Heart left ventricle (tissue), 16 donors: ENCODE data around the gene SMC5. TPM values are rescaled to one million over a fixed set of nuclear protein-coding genes. Genes with fewer than 3 reads are reported as not detected.
"Not testable (repeated sequence)": the region's sequence is repeated elsewhere in the genome, so short reads cannot be mapped to it uniquely, and the experiment has no call there.

Experiments
- ATAC-seq, 4 donors: fragments of 200-7000 bp; cut with Tn5 transposase; one replicate each; pipeline ENCODE4 v1.9.1; 2020 to 2022; ENCODE audit warnings: moderate library complexity in 4 of 4, mild to moderate bottlenecking in 3 of 4, moderate number of reproducible peaks in 1 of 4
- DNase-seq, 5 donors: peaks; one replicate each; pipeline ENCODE4 v3.0.0-alpha.2; 2020
- H3K27ac ChIP-seq, 12 donors: fragments of 200-600 bp; sonication (generic) in 4 of 12; one replicate each; pipeline versions ENCODE4 v1.5.0 to v1.8.0; 2016 to 2022; ENCODE audit warnings: mild to moderate bottlenecking in 2 of 12
- H3K27me3 ChIP-seq, 9 donors: fragments of 200-600 bp; sonication (generic) in 2 of 9; one replicate each; pipeline versions ENCODE4 v1.5.1 to v1.8.0; 2016 to 2022; ENCODE audit warnings: mild to moderate bottlenecking in 3 of 9
- H3K36me3 ChIP-seq, 9 donors: fragments of 200-600 bp; sonication (generic) in 2 of 9; one replicate each; pipeline versions ENCODE4 v1.5.0 to v1.8.0; 2018 to 2022; ENCODE audit warnings: mild to moderate bottlenecking in 2 of 9
- H3K4me1 ChIP-seq, 12 donors: fragments of 200-600 bp; sonication (generic) in 4 of 12; one replicate each; pipeline versions ENCODE4 v1.5.0 to v1.8.0; 2016 to 2022; ENCODE audit warnings: mild to moderate bottlenecking in 3 of 12
- H3K4me3 ChIP-seq, 12 donors: fragments of 200-600 bp; sonication (generic) in 4 of 12; one replicate each; pipeline versions ENCODE4 v1.5.0 to v1.8.0; 2017 to 2022; ENCODE audit warnings: mild to moderate bottlenecking in 9 of 12, moderate library complexity in 4 of 12
- H3K9me3 ChIP-seq, 12 donors: fragments of 200-600 bp; sonication (generic) in 4 of 12; one replicate each; pipeline versions ENCODE4 v1.5.0 to v1.8.0; 2016 to 2022; ENCODE audit warnings: mild to moderate bottlenecking in 1 of 12
- CTCF ChIP-seq, 12 donors: fragments of 200-600 bp; sonication (generic) in 4 of 12; IDR thresholded peaks; one replicate each; pipeline versions ENCODE4 v1.5.0 to v1.8.0; 2018 to 2022; ENCODE audit warnings: antibody characterized with exemption in 12 of 12, mild to moderate bottlenecking in 5 of 12
- POLR2A ChIP-seq, 2 donors: fragments of 450-650 bp; IDR thresholded peaks; one replicate each; pipeline ENCODE4 v1.6.1; 2017; ENCODE audit warnings: antibody characterized with exemption in 2 of 2, mild to moderate bottlenecking in 2 of 2, moderate library complexity in 2 of 2
- WGBS, 4 donors: extraction: QIAGEN DNeasy Blood & Tissue Kit in 2 of 4; methylation state at CpG; one replicate each; pipeline versions ENCODE4 v1.1.5 to v1.1.7; 2013 to 2018; 5-methylcytosine and 5-hydroxymethylcytosine counted together
- intact Hi-C, 10 donors: fragments of 100-400 bp; cut with DNase I; formaldehyde crosslinking; loops; one replicate each; pipeline versions ENCODE4 v1.11.1 to v1.14.2; 2022
- polyA plus RNA-seq, 2 donors: library from polyadenylated mRNA; stranded (reverse); fragments of 200-250 nt; gene quantifications; one replicate each; pipeline ENCODE4 v1.2.3, GENCODE V29; 2013
- total RNA-seq, 9 donors: library from RNA; depleted of rRNA in 2 of 9; stranded (reverse); fragments of >200 nt in 2 of 9; fragmentation: NEBNext Ultra II Directional in 3 of 9; extraction: Animal tissue kit (Norgen Biotek cat#: 25700) in 3 of 9; gene quantifications; one replicate each; pipeline versions ENCODE4 v1.1.0 to v1.2.4, GENCODE V29; 2016 to 2023
- donor health status: ischemic (EF 13 %, LVEDD 7.1; RV severe dilation, severe dysfunction).
- donor health status: healthy with polysubstance abuse.
- donor health status: DM: no; HTN: yes; CAD: no.
- donor health status: DM: no; HTN: no; CAD: no.
- donor health status: ischemic (EF 25% LVEDD 6.9; RV normal size, moderate dysfunction).
- donor health status: ischemic (EF 25% LVEDD 5.7; RV mildly dilated, moderate dysfunction).
- donor health status: healthy.
- donor health status: DM: yes; HTN: yes; CAD: no.
- donor health status: ischemic (EF 35%, LVEDD 5.7; RV mildly dilated, moderate dysfunction).
- donor health status: nonischemic (EF 11% LVEDD 7.7; RV severe dilation, severe dysfunction).
- donor health status: DM: yes; HTN: yes; CAD: no.
- donor health status: PGD.
- donor health status: ischemic (EF 29% LVEDD 5.4; RV normal size, mild dysfunction).
- donor health status: nonischemic (EF 23%, LVEDD 6.1; RV moderate dilation, normal function).

The SMC5 gene
- total and polyA plus RNA-seq, 11 donors = 6.8 to 14.6 (median 11.0) TPM

- no peak for TF ChIP-seq CTCF (IDR thresholded peaks at IDR 0.05)
- TF ChIP-seq POLR2A (IDR thresholded peaks at IDR 0.05) = no peak
- peaks cover 2 to 98% (median 88%) of the 10 kb centered on the region in 9 donors for H3K36me3 ChIP-seq
- ATAC-seq (no peak), DNase-seq (no peak)
- no peaks in the 10 kb centered on the region for H3K9me3 ChIP-seq
- no peaks in the 10 kb centered on the region for H3K27me3 ChIP-seq
- H3K4me1 ChIP-seq = no peaks in the 10 kb centered on the region
- 93 to 94% (median 94%) methylated on average over 3 of the region's 3 CpGs for WGBS, 4 donors
- no peak overlapping the region for H3K4me3 ChIP-seq
- intact Hi-C loops = no loop called here
- H3K27ac ChIP-seq = no peak overlapping the region
Measured at GRCh38 chr9:70315389-70315788, 56.6 kb downstream of the SMC5 start.

GRCh38 chr9:70318002-70318401 is 59.2 kb downstream of the SMC5 start:
- 90 to 98% (median 94%) methylated on average over 6 of the region's 6 CpGs for WGBS, 4 donors
- H3K27me3 ChIP-seq = no peaks in the 10 kb centered on the region

GRCh38 chr9:70322096-70322495 is 63.3 kb downstream of the SMC5 start:
- DNase-seq = no peak
- no peaks in the 10 kb centered on the region for H3K9me3 ChIP-seq
- H3K4me3 ChIP-seq = no peak overlapping the region
- intact Hi-C loops = no loop called here
- peaks cover 0 to 100% (median 94%) of the 10 kb centered on the region in 9 donors for H3K36me3 ChIP-seq
- H3K27ac ChIP-seq = no peak overlapping the region
- H3K27me3 ChIP-seq = no peaks in the 10 kb centered on the region
- TF ChIP-seq CTCF (IDR thresholded peaks at IDR 0.05) (no peak), POLR2A (IDR thresholded peaks at IDR 0.05) (no peak)
- WGBS, 4 donors = 94 to 96% (median 94%) methylated on average over 4 of the region's 4 CpGs
- ATAC-seq = no peak
- H3K4me1 ChIP-seq = no peaks in the 10 kb centered on the region

More at GRCh38 chr9:70318002-70318401, 59.2 kb downstream of the SMC5 start:
- Histone ChIP-seq H3K36me3 (peaks cover 0 to 99% (median 89%) of the 10 kb centered on the region in 9 donors), H3K4me3 (no peak overlapping the region), H3K4me1 (no peaks in the 10 kb centered on the region), H3K9me3 (no peaks in the 10 kb centered on the region), H3K27ac (no peak overlapping the region)
- intact Hi-C loops = no loop called here
- TF ChIP-seq CTCF (IDR thresholded peaks at IDR 0.05) = no peak
- no peak for TF ChIP-seq POLR2A (IDR thresholded peaks at IDR 0.05)
- ATAC-seq = no peak
- no peak for DNase-seq

- no peak overlapping the region for H3K4me3 ChIP-seq
- H3K27me3 ChIP-seq = no peaks in the 10 kb centered on the region
- 76 to 98% (median 96%) methylated on average over 3 of the region's 3 CpGs for WGBS, 4 donors
- peaks cover 0 to 100% (median 84%) of the 10 kb centered on the region in 9 donors for H3K36me3 ChIP-seq
- TF ChIP-seq CTCF (IDR thresholded peaks at IDR 0.05) = no peak
- no peak for TF ChIP-seq POLR2A (IDR thresholded peaks at IDR 0.05)
- intact Hi-C loops = no loop called here
- H3K27ac ChIP-seq = no peak overlapping the region
- ATAC-seq = no peak
- DNase-seq = no peak
- H3K9me3 ChIP-seq = no peaks in the 10 kb centered on the region
- no peaks in the 10 kb centered on the region for H3K4me1 ChIP-seq
Measured at GRCh38 chr9:70324963-70325362, 66.2 kb downstream of the SMC5 start.

- 87 to 95% (median 90%) methylated on average over 4 of the region's 4 CpGs for WGBS, 4 donors
- H3K4me1 ChIP-seq, intact Hi-C loops, H3K27ac ChIP-seq, DNase-seq, H3K9me3 ChIP-seq, H3K4me3 ChIP-seq, H3K27me3 ChIP-seq: not testable (repeated sequence)
- peak in 1 of 4 donors; percentile 30 for ATAC-seq
- peaks cover 0 to 98% (median 77%) of the 10 kb centered on the region in 9 donors for H3K36me3 ChIP-seq
Measured at GRCh38 chr9:70328625-70329024, 69.8 kb downstream of the SMC5 start.
